K562 (cell line): ENCODE data around the gene GJD2. TPM values are rescaled to one million over a fixed set of nuclear protein-coding genes. Genes with fewer than 3 reads are reported as not detected.

Experiments
- ATAC-seq: fragments of 200-7000 bp; cut with Tn5 transposase; 3 replicates; pipeline ENCODE4 v1.9.1; 2020; ENCODE audit warnings: moderate library complexity
- BruUV-seq: library from RNA; stranded (reverse); fragments of 400-500 nt; replicated peaks from 2 replicates; lab custom pipeline; 2021; lab: Mats Ljungman, UMichigan
- CTCF ChIA-PET: fragments of 300-600 bp; formaldehyde crosslinking; extraction: SDS; loops from one replicate; lab custom pipeline; 2021; ENCODE audit warnings: low intra/inter-chr PET ratio; lab: Yijun Ruan, JAX
- POLR2A ChIA-PET: fragments of 300-600, 350-650 bp; sonication (Branson Sonifier 250); formaldehyde crosslinking; extraction: SDS; loops from one replicate; lab custom pipeline; 2021; ENCODE audit warnings: antibody characterized with exemption, inconsistent platforms; lab: Yijun Ruan, JAX
- DNase-seq, 4 experiments: peaks; one replicate each; pipeline versions ENCODE4 v3.0.0 to v3.0.0-alpha.2; 2011 to 2018; ENCODE audit warnings: low spot score in 3 of 4, mixed read lengths in 3 of 4; ENCODE audit errors: extremely low read depth in 1 of 4
- FAIRE-seq: peaks from 2 replicates; lab custom pipeline; 2011; peaks lifted over from hg19 to GRCh38; lab: Jason Lieb, UNC
- H2AFZ ChIP-seq: 2 replicates; pipeline ENCODE4 v1.6.0; 2011; ENCODE audit warnings: low read depth, low read length, control low read depth, inconsistent platforms
- H3K27ac ChIP-seq: fragments of 200-600 bp; 3 replicates; pipeline ENCODE4 v1.8.0; 2011; ENCODE audit warnings: low read depth, mild to moderate bottlenecking, control low read depth, inconsistent platforms, low read length, moderate library complexity, mixed read lengths; ENCODE audit errors: extremely low read depth
- H3K27me3 ChIP-seq, 2 experiments: fragments of 300-600 bp in 1 of 2; 2 replicates in 1 of 2; 3 replicates in 1 of 2; pipeline versions ENCODE4 v1.6.0 to v1.8.0; 2011; ENCODE audit warnings: inconsistent platforms in 2 of 2, low read length in 2 of 2, mild to moderate bottlenecking in 1 of 2, mixed read lengths in 1 of 2, moderate library complexity in 1 of 2; ENCODE audit not compliant: control insufficient read depth in 2 of 2, insufficient read depth in 2 of 2
- H3K36me3 ChIP-seq: fragments of 300-600 bp; 3 replicates; pipeline ENCODE4 v1.8.0; 2011; ENCODE audit warnings: mild to moderate bottlenecking, low read length, inconsistent platforms; ENCODE audit not compliant: control insufficient read depth, insufficient read depth
- H3K4me1 ChIP-seq, 2 experiments: fragments of 200-600 bp in 1 of 2; replicated peaks in 1 of 2; 2 replicates in 1 of 2; 3 replicates in 1 of 2; pipeline versions ENCODE4 v1.5.1 to v1.8.0; 2011; ENCODE audit warnings: inconsistent platforms in 2 of 2, low read length in 2 of 2, mild to moderate bottlenecking in 1 of 2, mixed read lengths in 1 of 2, moderate library complexity in 1 of 2; ENCODE audit not compliant: control insufficient read depth in 2 of 2, insufficient read depth in 2 of 2
- H3K4me2 ChIP-seq: 2 replicates; pipeline ENCODE4 v1.6.1; 2011; ENCODE audit warnings: low read length, control low read depth, inconsistent platforms, mixed read lengths; ENCODE audit not compliant: insufficient read depth
- H3K4me3 ChIP-seq: fragments of 200-600 bp; sonication (generic), shearing (Covaris generic); 2 replicates; pipeline ENCODE4 v1.5.1; 2016; ENCODE audit warnings: control low read depth, inconsistent platforms
- H3K79me2 ChIP-seq: fragments of 200-600 bp; 3 replicates; pipeline ENCODE4 v1.8.0; 2011; ENCODE audit warnings: low read length, inconsistent platforms; ENCODE audit not compliant: control insufficient read depth, insufficient read depth
- H3K9ac ChIP-seq, 2 experiments: 2 replicates each; pipeline versions ENCODE4 v1.6.0 to v1.6.1; 2011; ENCODE audit warnings: low read depth in 2 of 2, low read length in 2 of 2, control low read depth in 1 of 2, inconsistent platforms in 1 of 2, mild to moderate bottlenecking in 1 of 2, mixed read lengths in 1 of 2; ENCODE audit not compliant: insufficient read depth in 1 of 2
- H3K9me1 ChIP-seq: one replicate; pipeline ENCODE4 v1.6.0; 2011; ENCODE audit warnings: inconsistent platforms, mild to moderate bottlenecking, low read length, moderate library complexity; ENCODE audit not compliant: control insufficient read depth, insufficient read depth
- H3K9me3 ChIP-seq: replicated peaks from 2 replicates; pipeline ENCODE4 v1.5.1; 2011; ENCODE audit warnings: low read depth, low read length, inconsistent platforms; ENCODE audit not compliant: control insufficient read depth, insufficient read depth
- H4K20me1 ChIP-seq: replicated peaks from 2 replicates; pipeline ENCODE4 v1.6.1; 2011; ENCODE audit warnings: low read length, inconsistent platforms, mixed read lengths; ENCODE audit not compliant: control insufficient read depth, insufficient read depth
- GTF2E2 ChIP-seq: fragments of 200-800 bp; sonication (Bioruptor generic); IDR thresholded peaks from 2 replicates; pipeline ENCODE4 v1.6.1; 2016; ENCODE audit warnings: missing genetic modification characterization, missing compliant biosample characterization
- ZNF57 ChIP-seq: fragments of 450-650 bp; formaldehyde crosslinking; IDR thresholded peaks from 2 replicates; pipeline ENCODE4 v1.4.0; 2020; ENCODE audit warnings: mild to moderate bottlenecking, moderate library complexity
- in situ Hi-C: fragments of 300-500 bp; cut with MboI; formaldehyde crosslinking; loops from 4 replicates; pipeline ENCODE4 v1.15.0; 2018; ENCODE audit warnings: inconsistent platforms, mixed read lengths
- intact Hi-C: fragments of 100-400 bp; cut with micrococcal nuclease; formaldehyde crosslinking; loops from 2 replicates; pipeline ENCODE4 v1.14.2; 2022
- polyA plus RNA-seq, 8 experiments: library from polyadenylated mRNA; depleted of rRNA in 4 of 8; stranded (reverse) in 5 of 8; unstranded in 3 of 8; fragments of >200 nt; fragmentation: Nextera tagmentation in 2 of 8; fragmentation: Illumina TruSeq in 1 of 8; extraction: Ambion mirVana in 2 of 8; extraction: Trizol in 1 of 8; gene quantifications; 2 replicates each; pipeline versions ENCODE4 v1.2.1 to v1.2.3, GENCODE V29; 2011 to 2014; ENCODE audit warnings: inconsistent platforms in 1 of 8, missing spikeins in 1 of 8
- total RNA-seq, 7 experiments: library from RNA; depleted of rRNA in 6 of 7; stranded (reverse); fragments of >200 nt in 6 of 7; fragmentation: Illumina TruSeq in 2 of 7; extraction: Trizol in 2 of 7; gene quantifications; 2 replicates each; pipeline versions ENCODE4 v1.2.1 to v1.2.3, GENCODE V29; 2011 to 2021; ENCODE audit warnings: low replicate concordance in 1 of 7
- TF ChIP-seq, protein P1 (sequence below): sonication (generic); formaldehyde crosslinking; IDR thresholded peaks from 2 replicates; pipeline ENCODE4 v1.8.0; 2022; ENCODE audit warnings: mild to moderate bottlenecking, missing genetic modification reagents
- TF ChIP-seq, protein P2 (sequence below): sonication (generic); formaldehyde crosslinking; IDR thresholded peaks from 2 replicates; pipeline ENCODE4 v1.8.1; 2023; ENCODE audit warnings: mild to moderate bottlenecking, missing genetic modification reagents

Gene GJD2
- total and polyA plus RNA-seq, 9 of the 15 experiments (the other 6 are each of a cell fraction or from before 2014, with no cell fraction given) = not detected

DNA sequence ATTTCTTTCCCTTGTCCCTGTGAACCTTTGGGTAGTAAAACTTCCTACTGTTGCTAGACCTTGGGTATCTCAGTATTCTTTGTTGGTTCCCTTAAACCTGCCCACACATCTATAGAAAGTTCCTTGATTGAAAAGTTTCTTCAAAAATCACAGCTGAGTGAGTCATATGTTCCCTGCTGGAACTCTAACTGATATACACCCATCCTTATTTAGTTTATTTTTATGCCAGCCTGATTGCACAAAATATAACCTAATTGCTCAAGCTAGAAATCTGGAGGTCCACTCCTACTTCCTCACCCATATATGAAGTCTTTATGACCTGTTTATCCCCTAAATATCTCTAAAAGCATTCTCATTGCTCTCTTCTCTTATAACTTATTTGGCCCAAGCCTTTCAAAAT, 13.7 kb upstream of the GJD2 start:
- ATAC-seq = no peak
- no peak overlapping the region for H3K4me2 ChIP-seq
- POLR2A ChIA-PET = interaction anchor here (1.0 to 1.4 kb wide), 2 partner anchors 10 to 16 kb away, joined by 3 to 4 read pairs; no protein-coding TSS in a partner anchor
- CTCF ChIA-PET = no interaction called here
- no peak for FAIRE-seq
- in situ Hi-C loops = no loop called here
- H3K27ac ChIP-seq = no peak overlapping the region
- no peaks in the 10 kb centered on the region for H3K9me3 ChIP-seq
- H3K9me1 ChIP-seq = no peaks in the 10 kb centered on the region
- H3K4me3 ChIP-seq = no peak overlapping the region
- H3K4me1 ChIP-seq = no peaks in the 10 kb centered on the region; a peak in 1 of 5 replicates
- H3K9ac ChIP-seq = no peak overlapping the region
- no peaks in the 10 kb centered on the region for H3K36me3 ChIP-seq
- intact Hi-C loops = no loop called here
- TF ChIP-seq, protein P1, sequence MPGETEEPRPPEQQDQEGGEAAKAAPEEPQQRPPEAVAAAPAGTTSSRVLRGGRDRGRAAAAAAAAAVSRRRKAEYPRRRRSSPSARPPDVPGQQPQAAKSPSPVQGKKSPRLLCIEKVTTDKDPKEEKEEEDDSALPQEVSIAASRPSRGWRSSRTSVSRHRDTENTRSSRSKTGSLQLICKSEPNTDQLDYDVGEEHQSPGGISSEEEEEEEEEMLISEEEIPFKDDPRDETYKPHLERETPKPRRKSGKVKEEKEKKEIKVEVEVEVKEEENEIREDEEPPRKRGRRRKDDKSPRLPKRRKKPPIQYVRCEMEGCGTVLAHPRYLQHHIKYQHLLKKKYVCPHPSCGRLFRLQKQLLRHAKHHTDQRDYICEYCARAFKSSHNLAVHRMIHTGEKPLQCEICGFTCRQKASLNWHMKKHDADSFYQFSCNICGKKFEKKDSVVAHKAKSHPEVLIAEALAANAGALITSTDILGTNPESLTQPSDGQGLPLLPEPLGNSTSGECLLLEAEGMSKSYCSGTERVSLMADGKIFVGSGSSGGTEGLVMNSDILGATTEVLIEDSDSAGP (CRISPR knock-in tag) = no peak
- no peak for TF ChIP-seq ZNF57 (CRISPR knock-in tag)
- TF ChIP-seq, protein P2, sequence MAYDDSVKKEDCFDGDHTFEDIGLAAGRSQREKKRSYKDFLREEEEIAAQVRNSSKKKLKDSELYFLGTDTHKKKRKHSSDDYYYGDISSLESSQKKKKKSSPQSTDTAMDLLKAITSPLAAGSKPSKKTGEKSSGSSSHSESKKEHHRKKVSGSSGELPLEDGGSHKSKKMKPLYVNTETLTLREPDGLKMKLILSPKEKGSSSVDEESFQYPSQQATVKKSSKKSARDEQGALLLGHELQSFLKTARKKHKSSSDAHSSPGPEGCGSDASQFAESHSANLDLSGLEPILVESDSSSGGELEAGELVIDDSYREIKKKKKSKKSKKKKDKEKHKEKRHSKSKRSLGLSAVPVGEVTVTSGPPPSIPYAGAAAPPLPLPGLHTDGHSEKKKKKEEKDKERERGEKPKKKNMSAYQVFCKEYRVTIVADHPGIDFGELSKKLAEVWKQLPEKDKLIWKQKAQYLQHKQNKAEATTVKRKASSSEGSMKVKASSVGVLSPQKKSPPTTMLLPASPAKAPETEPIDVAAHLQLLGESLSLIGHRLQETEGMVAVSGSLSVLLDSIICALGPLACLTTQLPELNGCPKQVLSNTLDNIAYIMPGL (CRISPR knock-in tag) = no peak
- TF ChIP-seq GTF2E2 (tag) = no peak
- no peaks in the 10 kb centered on the region for H4K20me1 ChIP-seq
- no peaks in the 10 kb centered on the region for H3K79me2 ChIP-seq
- peaks cover 0 to 2% of the 10 kb centered on the region in 2 experiments; a peak in 1 of 5 replicates for H3K27me3 ChIP-seq
- H2AFZ ChIP-seq = no peak overlapping the region
- no TSS peak for BruUV-seq
- no peak for DNase-seq
